HG03064 (cell line): ENCODE data around the gene CYP27B1.
"Not testable (repeated sequence)": the region's sequence is repeated elsewhere in the genome, so short reads cannot be mapped to it uniquely, and the experiment has no call there.

Experiments used
- ATAC-seq: cut with Tn5 transposase; IDR thresholded peaks from one replicate; pipeline ENCODE4 v1.9.1; 2021; ENCODE audit warnings: low read depth; ENCODE audit not compliant: unreplicated experiment

The CYP27B1 gene

GRCh38 chr12:57793920-57794319 is 27.0 kb upstream of the CYP27B1 start:
- no peak for ATAC-seq

DNA sequence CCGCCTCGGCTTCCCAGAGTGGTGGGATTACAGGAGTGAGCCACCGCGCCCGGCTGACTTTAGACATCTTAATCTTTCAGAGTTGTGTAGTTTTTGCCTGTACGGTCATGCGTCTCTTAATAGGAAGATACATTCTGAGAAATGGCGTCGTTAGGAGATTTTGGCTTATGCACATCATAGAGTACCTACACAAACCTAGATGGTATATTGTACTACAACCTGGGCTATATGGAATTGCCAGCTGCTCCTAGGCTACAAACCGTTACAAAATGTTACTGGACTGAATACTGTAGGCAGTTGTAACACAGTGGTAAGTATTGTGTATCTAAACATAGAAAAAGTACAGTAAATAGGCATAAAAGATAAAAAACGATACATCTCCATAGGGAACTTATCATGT is 17.0 kb upstream of the CYP27B1 start:
- ATAC-seq, result no peak

GRCh38 chr12:57783466-57783801 is 16.6 kb upstream of the CYP27B1 start:
- ATAC-seq, result no peak

DNA sequence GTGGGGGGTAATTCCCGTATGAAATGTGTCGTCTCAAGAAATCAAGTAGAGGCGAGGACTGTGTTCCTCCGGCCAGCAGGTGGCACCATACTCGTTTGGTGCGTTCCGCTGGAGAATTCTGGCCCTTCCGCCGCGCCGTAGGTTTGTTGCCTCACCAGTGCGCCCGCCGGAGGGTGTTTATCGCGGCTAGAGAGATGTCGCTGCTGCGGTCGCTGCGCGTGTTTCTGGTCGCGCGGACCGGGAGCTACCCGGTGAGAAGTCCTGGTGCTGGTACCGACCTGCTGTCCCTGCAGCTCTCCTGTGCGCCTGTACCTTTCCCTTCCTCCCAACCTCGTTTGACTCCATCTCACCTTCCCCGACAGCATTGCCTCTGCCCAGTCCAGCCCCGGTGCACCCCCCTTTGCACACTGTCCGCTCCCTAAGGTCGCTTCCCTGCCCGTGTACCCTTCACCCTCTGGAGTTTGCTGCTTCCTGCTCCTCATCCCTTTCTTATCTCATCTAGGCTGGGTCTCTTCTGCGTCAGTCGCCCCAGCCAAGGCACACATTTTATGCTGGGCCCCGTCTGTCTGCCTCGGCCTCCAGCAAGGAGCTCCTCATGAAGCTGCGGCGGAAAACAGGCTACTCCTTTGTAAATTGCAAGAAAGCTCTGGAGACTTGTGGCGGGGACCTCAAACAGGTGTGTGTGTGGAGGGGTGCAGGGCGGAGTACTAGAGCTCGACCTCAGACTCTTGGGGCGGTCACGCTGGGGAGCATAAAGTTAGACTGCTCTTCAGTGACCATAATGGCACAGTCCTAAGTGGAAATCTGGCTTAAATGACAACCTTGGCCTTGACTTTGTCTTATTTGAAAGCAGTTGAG is 16.0 kb upstream of the CYP27B1 start, which contains the start of gene TSFM:
Gene TSFM, plus strand, starts transcription at position 180 of the 858 bp plus-strand sequence. Its CDS starts 15 bp downstream, at position 195.
- ATAC-seq, result peak; percentile 74

DNA sequence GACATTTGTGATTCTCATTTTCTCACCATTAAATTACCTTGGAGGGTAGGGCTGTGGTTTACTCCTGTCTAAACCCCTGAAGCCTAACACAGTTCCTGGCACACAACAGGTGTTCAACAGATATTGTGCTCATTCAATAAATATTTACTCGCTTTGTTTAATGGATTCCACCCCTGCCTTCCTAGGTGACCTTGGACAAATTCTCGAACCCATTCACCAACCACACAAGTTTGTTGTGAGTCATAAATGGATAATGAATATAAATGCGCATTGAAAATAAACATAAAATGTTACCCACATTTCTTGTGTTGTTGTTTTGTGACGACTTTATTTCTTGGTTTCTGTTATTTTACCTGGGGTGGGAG is 15.3 kb upstream of the CYP27B1 start:
- no peak for ATAC-seq

GRCh38 chr12:57781801-57782200 is 14.9 kb upstream of the CYP27B1 start:
- ATAC-seq, result no peak

DNA sequence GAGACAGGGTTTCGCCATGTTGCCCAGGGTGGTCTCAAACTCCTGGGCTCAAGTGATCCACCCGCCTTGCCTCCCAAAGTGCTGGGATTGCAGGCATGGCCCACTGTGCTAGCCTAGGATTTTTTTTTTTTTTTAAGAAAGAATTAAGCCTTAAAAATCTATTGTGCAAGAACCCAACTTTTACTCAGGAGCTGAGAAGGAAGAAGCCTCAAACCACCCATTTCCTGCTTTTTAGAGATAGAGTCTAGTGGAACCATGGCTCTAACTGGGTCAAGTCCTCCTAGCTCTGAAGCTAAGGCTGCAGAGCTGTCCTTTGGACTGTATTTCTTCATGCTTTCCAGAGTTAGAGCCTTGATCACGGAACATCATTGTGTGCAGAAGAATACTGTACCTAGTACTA is 14.4 kb upstream of the CYP27B1 start:
- ATAC-seq, result no peak

GRCh38 chr12:57780284-57780897 is 13.5 kb upstream of the CYP27B1 start:
- no peak for ATAC-seq

- ATAC-seq, result no peak
Observed at GRCh38 chr12:57779736-57780135, 12.9 kb upstream of the CYP27B1 start.

GRCh38 chr12:57777911-57778310 is 11.0 kb upstream of the CYP27B1 start:
- no peak for ATAC-seq

DNA sequence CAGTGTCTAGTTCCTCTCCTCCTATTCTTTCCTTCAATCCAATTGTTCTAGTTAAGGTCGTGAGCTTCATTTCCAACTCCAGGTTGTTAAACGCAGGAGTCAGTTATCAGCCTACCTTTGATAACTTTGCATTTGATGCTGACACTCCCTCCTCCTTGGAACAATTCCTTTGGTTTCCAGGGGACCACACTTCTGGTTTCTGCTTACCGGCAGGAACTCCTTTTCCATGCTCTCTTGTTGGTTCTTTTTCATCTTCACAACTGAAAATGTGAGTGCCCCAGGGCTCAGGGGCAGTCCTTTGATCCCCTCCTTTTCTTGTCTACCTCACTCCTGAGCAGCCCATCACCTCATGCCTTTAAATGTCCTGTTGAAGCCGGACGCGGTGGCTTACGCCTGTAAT is 10.5 kb upstream of the CYP27B1 start:
- ATAC-seq, result no peak

- ATAC-seq, result no peak
Observed at GRCh38 chr12:57776247-57776587, 9.3 kb upstream of the CYP27B1 start.

- no peak for ATAC-seq
Observed at GRCh38 chr12:57775563-57776246, 8.8 kb upstream of the CYP27B1 start.

GRCh38 chr12:57775044-57775443 is 8.2 kb upstream of the CYP27B1 start:
- ATAC-seq, result no peak

DNA sequence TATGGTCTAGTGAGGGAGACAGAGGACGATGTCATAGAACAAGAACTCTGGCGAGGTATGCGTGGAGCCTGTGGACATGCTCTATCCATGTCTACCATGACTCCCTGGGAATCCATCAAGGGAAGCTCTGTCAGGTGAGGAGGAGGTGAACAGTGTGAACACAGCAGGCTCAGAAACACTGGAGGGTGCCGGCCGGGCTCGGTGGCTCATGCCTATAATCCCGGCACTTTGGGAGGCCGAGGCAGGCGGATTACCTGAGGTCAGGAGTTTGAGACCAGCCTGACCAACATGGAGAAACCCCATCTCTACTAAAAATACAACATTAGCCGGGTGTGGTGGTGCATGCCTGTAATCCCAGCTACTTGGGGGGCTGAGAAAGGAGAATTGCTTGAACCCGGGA is 7.8 kb upstream of the CYP27B1 start:
- not testable (repeated sequence) for ATAC-seq

DNA sequence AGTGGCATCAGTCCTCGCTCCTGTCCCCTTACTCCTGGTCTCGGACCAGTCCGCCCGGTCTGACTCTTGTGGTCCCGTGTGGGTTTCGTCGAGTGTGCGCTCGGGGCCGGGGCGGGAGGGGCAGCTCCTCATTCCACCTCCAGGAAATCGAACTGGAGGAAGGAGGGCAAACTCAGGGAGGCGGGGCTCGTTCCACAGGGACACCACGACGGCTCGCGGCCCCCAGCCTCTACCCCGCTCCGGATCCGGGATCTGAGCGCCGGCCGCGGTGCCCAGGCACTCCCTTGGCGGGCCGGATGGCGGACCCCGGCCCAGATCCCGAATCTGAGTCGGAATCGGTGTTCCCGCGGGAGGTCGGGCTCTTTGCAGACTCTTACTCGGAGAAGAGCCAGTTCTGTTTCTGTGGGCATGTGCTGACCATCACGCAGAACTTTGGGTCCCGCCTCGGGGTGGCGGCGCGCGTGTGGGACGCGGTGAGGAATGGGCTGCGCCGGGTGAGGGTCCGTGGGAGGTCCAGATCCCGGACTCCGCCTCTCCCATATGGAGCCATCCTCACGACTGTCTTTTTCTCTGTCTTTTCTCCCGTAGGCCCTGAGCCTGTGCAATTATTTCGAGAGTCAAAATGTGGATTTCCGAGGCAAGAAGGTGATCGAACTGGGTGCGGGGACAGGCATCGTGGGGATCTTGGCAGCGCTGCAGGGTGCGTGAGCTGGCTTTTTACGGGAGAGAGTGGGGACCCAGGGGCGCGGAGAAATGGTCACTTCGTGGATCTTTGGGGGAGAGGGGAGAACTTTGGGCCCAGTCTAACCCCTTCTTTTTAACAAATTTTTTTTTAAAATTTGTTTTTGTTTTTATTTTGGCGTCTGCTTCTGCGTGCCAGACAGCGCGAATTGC is 5.8 kb upstream of the CYP27B1 start, which contains the start of gene EEF1AKMT3:
Gene EEF1AKMT3, plus strand, starts transcription at position 186 of the 894 bp plus-strand sequence. Its CDS starts 111 bp downstream, at position 297.
- peak; percentile 10 for ATAC-seq

- ATAC-seq, result peak; percentile 83
Observed at GRCh38 chr12:57771873-57772428, 5.1 kb upstream of the CYP27B1 start, which contains the start of gene METTL1. TSS of gene METTL1 (minus strand) at chr12:57772105. CDS start at chr12:57772083, 22 bp downstream.

- ATAC-seq, result peak; percentile 68
Observed at GRCh38 chr12:57771236-57771872, 4.5 kb upstream of the CYP27B1 start.

DNA sequence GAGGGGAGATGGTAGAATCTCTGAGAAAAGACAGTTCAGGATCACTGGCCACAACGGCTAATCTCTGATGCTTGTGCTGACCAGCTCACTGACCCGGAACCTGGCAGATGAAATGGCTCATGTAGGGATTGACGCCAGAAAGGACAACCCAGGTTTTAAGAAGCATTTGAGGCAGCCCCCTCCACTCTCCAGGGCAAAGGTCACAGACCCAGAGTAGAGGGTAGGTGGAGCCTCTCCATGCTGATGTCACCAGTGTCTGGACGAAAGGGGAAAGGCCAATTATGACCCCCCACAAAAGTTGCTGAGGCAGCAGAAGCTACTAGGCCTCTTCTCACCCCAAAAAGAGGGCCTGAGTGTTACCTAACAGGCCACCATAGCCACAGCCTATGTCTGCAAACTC is 3.9 kb upstream of the CYP27B1 start:
- ATAC-seq, result no peak

DNA sequence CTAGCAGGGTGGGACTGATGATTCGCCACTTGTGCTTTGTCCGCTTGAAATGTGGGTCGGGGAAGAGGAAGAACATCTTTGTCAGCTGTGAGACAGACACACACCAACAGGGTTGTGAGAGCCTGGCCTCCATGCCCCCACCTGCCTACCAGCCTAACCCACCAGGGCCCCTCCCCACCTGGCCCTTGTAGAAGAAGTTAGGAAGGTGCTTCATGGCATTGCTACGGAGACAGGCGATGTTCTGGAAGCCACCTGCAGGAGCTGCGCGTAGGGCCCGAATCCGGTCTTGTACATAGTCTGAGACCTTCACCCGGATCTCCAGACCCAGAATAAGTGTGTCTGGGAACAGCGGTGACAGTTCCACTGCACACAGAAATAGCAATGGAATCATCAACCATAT is 2.7 kb upstream of the CYP27B1 start:
- ATAC-seq, result no peak
